ENCODE results near the gene OSR1. TPM values are rescaled to one million over a fixed set of nuclear protein-coding genes. Genes with fewer than 3 reads are reported as not detected.

The OSR1 gene
- total and polyA plus RNA-seq, 7 experiments from 2014 or later: not detected

GRCh38 chr2:19356545-19357401 is 1.6 kb downstream of the OSR1 start:
- no peak overlapping the region for H3K4me3 ChIP-seq (ENCODE audit: low read length)
- peaks cover 31 to 48% (median 42%) of the 10 kb centered on the region in 7 donors for H3K4me1 Mint-ChIP-seq
- peaks cover 19 to 77% of the 10 kb centered on the region in 2 donors for H3K27me3 ChIP-seq (ENCODE audit: control insufficient read depth in 2 of 2, insufficient read depth in 2 of 2, low read length in 2 of 2)
- H3K27me3 Mint-ChIP-seq: peaks cover 74 to 99% (median 83%) of the 10 kb centered on the region in 5 donors
- ATAC-seq (no peak), DNase-seq (no peak)
- no peaks in the 10 kb centered on the region for H3K9me3 ChIP-seq (ENCODE audit: control insufficient read depth in 2 of 3, low read length in 3 of 3)
- peaks cover 7 to 36% of the 10 kb centered on the region in 2 donors for H3K4me1 ChIP-seq (ENCODE audit: control insufficient read depth in 2 of 2, insufficient read depth in 2 of 2, low read length in 2 of 2)
- ChIA-PET POLR2A (no interaction called here), CTCF (interaction anchor here (0.6 kb wide), 1 partner anchor 839 kb away, joined by 4 read pairs; no protein-coding TSS in a partner anchor)
- intact Hi-C loops (cut with micrococcal nuclease): loop anchor here in 1 of 2 donors (10.0 kb wide), 1 partner anchor 1822 kb away; no protein-coding TSS in a partner anchor
- peak overlapping the region; percentile 35 to 74 (median 57) for H3K4me3 Mint-ChIP-seq
- no peaks in the 10 kb centered on the region for H3K36me3 Mint-ChIP-seq
- H3K9me3 Mint-ChIP-seq: peaks cover 0 to 9% (median 0%) of the 10 kb centered on the region in 11 donors
- H3K27ac ChIP-seq (ENCODE audit: low read depth, low read length): no peak overlapping the region
- no peaks in the 10 kb centered on the region for H3K36me3 ChIP-seq (ENCODE audit: control insufficient read depth in 2 of 3, insufficient read depth in 3 of 3, low read length in 3 of 3)
- H3K27ac Mint-ChIP-seq: peak overlapping the region in 3 of 9 donors; percentile 1 to 76 (median 15)

- Mint-ChIP-seq H3K4me1 (peaks cover 28 to 47% (median 37%) of the 10 kb centered on the region in 7 donors), H3K36me3 (no peaks in the 10 kb centered on the region), H3K27me3 (peaks cover 74 to 96% (median 83%) of the 10 kb centered on the region in 5 donors), H3K27ac (peak overlapping the region in 2 of 9 donors; percentile 63 to 76), H3K9me3 (peaks cover 0 to 9% (median 0%) of the 10 kb centered on the region in 11 donors), H3K4me3 (peak overlapping the region in 8 of 10 donors; percentile 29 to 74 (median 60))
- CTCF ChIA-PET: no interaction called here
- H3K36me3 ChIP-seq (ENCODE audit: control insufficient read depth in 2 of 3, insufficient read depth in 3 of 3, low read length in 3 of 3): no peaks in the 10 kb centered on the region
- ATAC-seq (no peak), DNase-seq (no peak)
- H3K27ac ChIP-seq (ENCODE audit: low read depth, low read length): no peak overlapping the region
- H3K27me3 ChIP-seq (ENCODE audit: control insufficient read depth in 2 of 2, insufficient read depth in 2 of 2, low read length in 2 of 2): peaks cover 18 to 76% of the 10 kb centered on the region in 2 donors
- no peak overlapping the region for H3K4me3 ChIP-seq (ENCODE audit: low read length)
- H3K9me3 ChIP-seq (ENCODE audit: control insufficient read depth in 2 of 3, low read length in 3 of 3): no peaks in the 10 kb centered on the region
- intact Hi-C loops (cut with micrococcal nuclease): loop anchor here in 1 of 2 donors (10.0 kb wide), 1 partner anchor 1821 kb away; no protein-coding TSS in a partner anchor
- POLR2A ChIA-PET: interaction anchor here (1.0 kb wide), 1 partner anchor 9 kb away, joined by 3 read pairs; no protein-coding TSS in a partner anchor
- H3K4me1 ChIP-seq (ENCODE audit: control insufficient read depth in 2 of 2, insufficient read depth in 2 of 2, low read length in 2 of 2): peaks cover 5 to 32% of the 10 kb centered on the region in 2 donors
These were observed 2.4 kb downstream of the OSR1 start for GRCh38 chr2:19355931-19356544.

GRCh38 chr2:19355416-19355821 is 3.0 kb downstream of the OSR1 start:
- Histone ChIP-seq H3K27ac (ENCODE audit: low read depth, low read length) (no peak overlapping the region), H3K27me3 (ENCODE audit: control insufficient read depth in 2 of 2, insufficient read depth in 2 of 2, low read length in 2 of 2) (peaks cover 15 to 69% of the 10 kb centered on the region in 2 donors), H3K9me3 (ENCODE audit: control insufficient read depth in 2 of 3, low read length in 3 of 3) (no peaks in the 10 kb centered on the region), H3K4me1 (ENCODE audit: control insufficient read depth in 2 of 2, insufficient read depth in 2 of 2, low read length in 2 of 2) (peaks cover 8 to 35% of the 10 kb centered on the region in 2 donors), H3K4me3 (ENCODE audit: low read length) (no peak overlapping the region), H3K36me3 (ENCODE audit: control insufficient read depth in 2 of 3, insufficient read depth in 3 of 3, low read length in 3 of 3) (no peaks in the 10 kb centered on the region)
- ChIA-PET POLR2A (interaction anchor here (1.0 kb wide), 1 partner anchor 8 kb away, joined by 3 read pairs; no protein-coding TSS in a partner anchor), CTCF (no interaction called here)
- H3K4me1 Mint-ChIP-seq: peaks cover 29 to 46% (median 36%) of the 10 kb centered on the region in 7 donors
- peak overlapping the region in 2 of 9 donors; percentile 58 to 63 for H3K27ac Mint-ChIP-seq
- DNase-seq: no peak
- intact Hi-C loops (cut with micrococcal nuclease): loop anchor here in 1 of 2 donors (10.0 kb wide), 1 partner anchor 1821 kb away; no protein-coding TSS in a partner anchor
- peaks cover 73 to 95% (median 83%) of the 10 kb centered on the region in 5 donors for H3K27me3 Mint-ChIP-seq
- H3K9me3 Mint-ChIP-seq: peaks cover 0 to 9% (median 0%) of the 10 kb centered on the region in 11 donors
- peak overlapping the region in 9 of 10 donors; percentile 11 to 71 (median 45) for H3K4me3 Mint-ChIP-seq
- no peak for ATAC-seq
- H3K36me3 Mint-ChIP-seq: peaks cover 0 to 1% (median 0%) of the 10 kb centered on the region in 5 donors

DNA sequence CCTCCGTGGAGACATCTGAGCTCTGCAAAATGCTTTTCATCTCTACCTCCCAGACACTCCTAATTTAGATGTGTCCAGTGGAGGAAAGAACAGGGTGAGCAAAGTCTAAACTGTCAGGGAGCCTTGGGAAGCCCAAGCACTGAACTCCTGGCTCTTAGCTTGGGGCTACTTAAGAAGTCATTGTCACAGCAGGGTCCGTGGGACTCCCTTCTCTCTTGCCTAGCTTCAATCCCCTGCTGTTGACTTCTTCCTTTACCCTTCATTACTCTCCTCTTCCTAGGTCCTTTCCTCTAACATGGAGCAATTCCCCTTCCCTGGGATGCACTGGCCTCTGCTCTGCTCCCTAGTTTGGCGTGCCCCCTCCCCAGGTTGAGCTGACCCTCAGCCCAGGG is 3.4 kb downstream of the OSR1 start:
- no peak overlapping the region for H3K4me3 Mint-ChIP-seq
- no peak overlapping the region for H3K27ac ChIP-seq (ENCODE audit: low read depth, low read length)
- H3K27me3 Mint-ChIP-seq: peaks cover 70 to 93% (median 80%) of the 10 kb centered on the region in 5 donors
- H3K9me3 ChIP-seq (ENCODE audit: control insufficient read depth in 2 of 3, low read length in 3 of 3): no peaks in the 10 kb centered on the region
- ATAC-seq: no peak
- intact Hi-C loops (cut with micrococcal nuclease): loop anchor here in 1 of 2 donors (10.0 kb wide), 1 partner anchor 1820 kb away; no protein-coding TSS in a partner anchor
- H3K4me1 ChIP-seq (ENCODE audit: control insufficient read depth in 2 of 2, insufficient read depth in 2 of 2, low read length in 2 of 2): peaks cover 11 to 38% of the 10 kb centered on the region in 2 donors
- peaks cover 29 to 43% (median 36%) of the 10 kb centered on the region in 7 donors for H3K4me1 Mint-ChIP-seq
- no peak overlapping the region for H3K27ac Mint-ChIP-seq
- DNase-seq: no peak
- peaks cover 0 to 1% (median 0%) of the 10 kb centered on the region in 5 donors for H3K36me3 Mint-ChIP-seq
- peaks cover 11 to 68% of the 10 kb centered on the region in 2 donors for H3K27me3 ChIP-seq (ENCODE audit: control insufficient read depth in 2 of 2, insufficient read depth in 2 of 2, low read length in 2 of 2)
- H3K36me3 ChIP-seq (ENCODE audit: control insufficient read depth in 2 of 3, insufficient read depth in 3 of 3, low read length in 3 of 3): no peaks in the 10 kb centered on the region
- CTCF ChIA-PET: no interaction called here
- no peak overlapping the region for H3K4me3 ChIP-seq (ENCODE audit: low read length)
- POLR2A ChIA-PET: interaction anchor here (1.0 kb wide), 1 partner anchor 8 kb away, joined by 3 read pairs; no protein-coding TSS in a partner anchor
- H3K9me3 Mint-ChIP-seq: peaks cover 0 to 9% (median 0%) of the 10 kb centered on the region in 11 donors

DNA sequence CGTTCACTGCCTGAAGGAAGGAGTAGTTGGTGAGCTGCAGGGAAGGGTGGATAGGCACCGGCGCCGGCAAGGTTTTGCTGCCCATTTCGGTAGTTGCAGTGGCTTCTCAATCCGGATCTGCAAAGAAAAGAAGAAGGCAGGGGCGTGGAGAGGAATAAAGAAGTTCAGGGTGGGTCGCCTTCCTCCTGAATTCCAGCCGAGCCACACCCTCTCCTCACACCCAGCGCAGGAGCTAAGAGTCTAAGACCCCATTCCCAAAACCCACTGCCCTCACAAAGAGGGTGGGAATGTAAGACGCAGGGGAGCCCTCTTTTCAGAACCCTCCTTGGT is 4.7 kb downstream of the OSR1 start:
- no peak overlapping the region for H3K27ac ChIP-seq (ENCODE audit: low read depth, low read length)
- intact Hi-C loops (cut with micrococcal nuclease): loop anchor here in 1 of 2 donors (10.0 kb wide), 1 partner anchor 1819 kb away; no protein-coding TSS in a partner anchor
- Mint-ChIP-seq H3K27me3 (peaks cover 76 to 90% (median 82%) of the 10 kb centered on the region in 5 donors), H3K4me1 (peaks cover 34 to 53% (median 36%) of the 10 kb centered on the region in 7 donors), H3K27ac (peak overlapping the region in 1 of 9 donors; percentile 41), H3K36me3 (peaks cover 0 to 1% (median 0%) of the 10 kb centered on the region in 5 donors), H3K9me3 (peaks cover 0 to 9% (median 0%) of the 10 kb centered on the region in 11 donors), H3K4me3 (no peak overlapping the region)
- H3K9me3 ChIP-seq (ENCODE audit: control insufficient read depth in 2 of 3, low read length in 3 of 3): no peaks in the 10 kb centered on the region
- no peaks in the 10 kb centered on the region for H3K36me3 ChIP-seq (ENCODE audit: control insufficient read depth in 2 of 3, insufficient read depth in 3 of 3, low read length in 3 of 3)
- H3K27me3 ChIP-seq (ENCODE audit: control insufficient read depth in 2 of 2, insufficient read depth in 2 of 2, low read length in 2 of 2): peaks cover 7 to 67% of the 10 kb centered on the region in 2 donors
- H3K4me1 ChIP-seq (ENCODE audit: control insufficient read depth in 2 of 2, insufficient read depth in 2 of 2, low read length in 2 of 2): peaks cover 11 to 39% of the 10 kb centered on the region in 2 donors
- ATAC-seq: no peak
- POLR2A ChIA-PET: no interaction called here
- no peak for DNase-seq
- CTCF ChIA-PET: interaction anchor here (0.8 kb wide), 1 partner anchor 16 kb away, joined by 3 read pairs; no protein-coding TSS in a partner anchor
- H3K4me3 ChIP-seq (ENCODE audit: low read length): no peak overlapping the region
